ENCODE data around the gene SCAF1. TPM values are rescaled to one million over a fixed set of nuclear protein-coding genes. Genes with fewer than 3 reads are reported as not detected.

The SCAF1 gene
- total RNA-seq, 4 donors from 2014 or later: 8.8 to 76.9 (median 11.4) TPM

DNA sequence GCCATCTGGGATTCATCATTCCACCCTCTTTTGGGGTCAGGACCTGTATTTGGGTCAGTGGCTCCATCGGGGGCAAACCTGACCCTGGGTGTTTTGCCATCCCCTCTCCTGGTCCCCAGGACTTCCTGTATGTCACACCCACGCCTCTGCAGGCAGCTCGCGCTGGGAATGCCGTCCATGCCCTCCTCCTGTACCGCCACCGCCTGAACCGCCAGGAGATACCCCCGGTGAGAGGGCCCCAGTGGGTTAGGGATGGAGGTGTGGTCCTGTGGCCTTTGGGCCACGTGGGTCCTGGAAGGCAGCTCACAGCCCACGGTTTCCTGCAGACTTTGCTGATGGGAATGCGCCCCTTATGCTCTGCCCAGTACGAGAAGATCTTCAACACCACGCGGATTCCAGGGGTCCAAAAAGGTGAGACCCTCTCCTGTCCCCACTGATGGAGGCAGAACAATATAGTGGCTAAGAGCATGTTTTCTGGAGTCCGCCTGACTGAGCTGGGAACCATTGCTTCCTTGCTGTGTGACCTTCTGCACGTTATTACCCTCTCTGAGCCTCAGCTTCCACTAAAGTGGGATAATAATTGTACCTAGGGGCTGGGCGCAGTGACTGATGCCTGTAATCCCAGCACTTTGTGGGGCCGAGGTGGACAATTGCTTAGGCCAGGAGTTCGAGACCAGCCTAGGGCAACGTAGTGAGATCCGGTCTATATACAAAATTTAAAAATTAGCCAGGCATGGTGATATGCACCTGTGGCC, 63.1 kb downstream of the SCAF1 start:
- no peak overlapping the region for H3K27ac ChIP-seq
- no peaks in the 10 kb centered on the region for H3K4me1 ChIP-seq
- intact Hi-C loops (cut with DNase I; ENCODE audit: low total_unique reads): no loop called here
- TF ChIP-seq POLR2A (IDR thresholded peaks at IDR 0.05): no peak
- TF ChIP-seq, protein P1, sequence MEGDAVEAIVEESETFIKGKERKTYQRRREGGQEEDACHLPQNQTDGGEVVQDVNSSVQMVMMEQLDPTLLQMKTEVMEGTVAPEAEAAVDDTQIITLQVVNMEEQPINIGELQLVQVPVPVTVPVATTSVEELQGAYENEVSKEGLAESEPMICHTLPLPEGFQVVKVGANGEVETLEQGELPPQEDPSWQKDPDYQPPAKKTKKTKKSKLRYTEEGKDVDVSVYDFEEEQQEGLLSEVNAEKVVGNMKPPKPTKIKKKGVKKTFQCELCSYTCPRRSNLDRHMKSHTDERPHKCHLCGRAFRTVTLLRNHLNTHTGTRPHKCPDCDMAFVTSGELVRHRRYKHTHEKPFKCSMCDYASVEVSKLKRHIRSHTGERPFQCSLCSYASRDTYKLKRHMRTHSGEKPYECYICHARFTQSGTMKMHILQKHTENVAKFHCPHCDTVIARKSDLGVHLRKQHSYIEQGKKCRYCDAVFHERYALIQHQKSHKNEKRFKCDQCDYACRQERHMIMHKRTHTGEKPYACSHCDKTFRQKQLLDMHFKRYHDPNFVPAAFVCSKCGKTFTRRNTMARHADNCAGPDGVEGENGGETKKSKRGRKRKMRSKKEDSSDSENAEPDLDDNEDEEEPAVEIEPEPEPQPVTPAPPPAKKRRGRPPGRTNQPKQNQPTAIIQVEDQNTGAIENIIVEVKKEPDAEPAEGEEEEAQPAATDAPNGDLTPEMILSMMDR (IDR thresholded peaks at IDR 0.05): no peak
- DNase-seq: no peak
- H3K27me3 ChIP-seq: no peaks in the 10 kb centered on the region
- H3K9me3 ChIP-seq: no peaks in the 10 kb centered on the region
- H3K4me3 ChIP-seq: no peak overlapping the region
- H3K36me3 ChIP-seq: no peaks in the 10 kb centered on the region

DNA sequence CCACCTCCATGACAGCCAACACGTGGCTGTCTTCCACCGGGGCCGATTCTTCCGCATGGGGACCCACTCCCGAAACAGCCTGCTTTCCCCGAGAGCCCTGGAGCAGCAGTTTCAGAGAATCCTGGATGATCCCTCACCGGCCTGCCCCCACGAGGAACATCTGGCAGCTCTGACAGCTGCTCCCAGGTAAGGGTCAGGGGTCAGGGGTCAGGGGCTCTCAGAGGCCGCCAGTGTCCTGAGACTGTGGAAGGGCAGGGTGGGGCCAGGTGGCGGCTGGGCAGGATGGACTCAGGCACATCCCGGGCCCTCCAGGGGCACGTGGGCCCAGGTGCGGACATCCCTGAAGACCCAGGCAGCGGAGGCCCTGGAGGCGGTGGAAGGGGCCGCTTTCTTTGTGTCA, 63.9 kb downstream of the SCAF1 start:
- intact Hi-C loops (cut with DNase I; ENCODE audit: low total_unique reads): no loop called here
- H3K27me3 ChIP-seq: no peaks in the 10 kb centered on the region
- TF ChIP-seq, protein P1 (IDR thresholded peaks at IDR 0.05): no peak
- no peak for TF ChIP-seq POLR2A (IDR thresholded peaks at IDR 0.05)

More for the DNA sequence above, 63.9 kb downstream of the SCAF1 start:
- Histone ChIP-seq H3K36me3 (no peaks in the 10 kb centered on the region), H3K27ac (no peak overlapping the region), H3K9me3 (no peaks in the 10 kb centered on the region), H3K4me1 (no peaks in the 10 kb centered on the region), H3K4me3 (no peak overlapping the region)
- no peak for DNase-seq

Small RNAs within 50 kb of the gene (microRNA-seq; reads per million reads assigned to microRNA genes)
- gene MIR5088 (ENCODE audit: borderline microRNAs expressed, borderline replicate concordance): not detected

Small RNAs within 50 kb of the gene (small RNA-seq; reads per million reads assigned to genes)
- not detected for gene MIR5088

Other genes starting within 250 kb of the SCAF1 start
- not detected for gene PTH2, start 218.8 kb upstream of the SCAF1 start, total RNA-seq
- gene GFY, start 216.8 kb upstream of the SCAF1 start, total RNA-seq: not detected
- gene SLC17A7, start 200.7 kb upstream of the SCAF1 start, total RNA-seq: 1 to 10 TPM in 3 of 4 donors, not detected in 1; 1.3 to 5.6 (median 1.9) TPM
- gene PIH1D1, start 190.4 kb upstream of the SCAF1 start, total RNA-seq: 10 to 100 TPM; 31.2 to 70.2 (median 46.5) TPM
- 10 to 100 TPM; 13.5 to 40.8 (median 34.5) TPM for gene ALDH16A1, start 189.0 kb upstream of the SCAF1 start, total RNA-seq
- 10 to 100 TPM in 1 of 4 donors, 1 to 10 TPM in 2, not detected in 1; 3.7 to 19.4 (median 4.1) TPM for gene FLT3LG, start 168.0 kb upstream of the SCAF1 start, total RNA-seq
- gene RPL13A, start 154.6 kb upstream of the SCAF1 start, total RNA-seq: 1,000 to 10,000 TPM; 1,462 to 5,863 (median 3,544) TPM
- gene RPS11, start 145.8 kb upstream of the SCAF1 start, total RNA-seq: over 10,000 TPM in 1 of 4 donors, 1,000 to 10,000 TPM in 3; 2,160 to 10,624 (median 5,235) TPM
- gene FCGRT, start 129.5 kb upstream of the SCAF1 start, total RNA-seq: 100 to 1,000 TPM; 151 to 226 (median 201) TPM
- gene RCN3, start 114.2 kb upstream of the SCAF1 start, total RNA-seq: 10 to 100 TPM; 14.3 to 71.1 (median 41.4) TPM
- 100 to 1,000 TPM in 1 of 4 donors, 10 to 100 TPM in 3; 29.0 to 347 (median 65.4) TPM for gene NOSIP, start 61.7 kb upstream of the SCAF1 start, total RNA-seq
- 1 to 10 TPM in 1 of 4 donors, under 1 TPM in 1, not detected in 2; 0.95 to 1.4 TPM for gene PRRG2, start 60.9 kb upstream of the SCAF1 start, total RNA-seq
- 10 to 100 TPM in 2 of 4 donors, 1 to 10 TPM in 2; 2.6 to 63.1 (median 8.6) TPM for gene PRR12, start 51.0 kb upstream of the SCAF1 start, total RNA-seq
- 100 to 1,000 TPM in 1 of 4 donors, 10 to 100 TPM in 3; 17.1 to 106 (median 47.7) TPM for gene RRAS, start 2.1 kb upstream of the SCAF1 start, total RNA-seq
- 100 to 1,000 TPM in 1 of 4 donors, 10 to 100 TPM in 2, 1 to 10 TPM in 1; 8.2 to 106 (median 63.9) TPM for gene IRF3, start 23.6 kb downstream of the SCAF1 start, total RNA-seq
- gene BCL2L12, start 23.7 kb downstream of the SCAF1 start, total RNA-seq: 10 to 100 TPM in 1 of 4 donors, 1 to 10 TPM in 3; 3.1 to 23.8 (median 3.5) TPM
- 100 to 1,000 TPM in 3 of 4 donors, 10 to 100 TPM in 1; 78.5 to 274 (median 217) TPM for gene PRMT1, start 35.1 kb downstream of the SCAF1 start, total RNA-seq
- gene ADM5, start 47.4 kb downstream of the SCAF1 start, total RNA-seq: 1 to 10 TPM in 3 of 4 donors, not detected in 1; 1.3 to 6.0 (median 1.5) TPM
- gene CPT1C, start 48.9 kb downstream of the SCAF1 start, total RNA-seq: 10 to 100 TPM in 2 of 4 donors, 1 to 10 TPM in 2; 1.5 to 26.6 (median 12.2) TPM
- gene TSKS, start 121.1 kb downstream of the SCAF1 start, total RNA-seq: 1 to 10 TPM in 1 of 4 donors, under 1 TPM in 1, not detected in 2; 0.28 to 1.9 TPM
- gene AP2A1, start 124.8 kb downstream of the SCAF1 start, total RNA-seq: 100 to 1,000 TPM in 1 of 4 donors, 10 to 100 TPM in 3; 47.1 to 114 (median 54.7) TPM
- 10 to 100 TPM; 10.5 to 28.8 (median 23.3) TPM for gene FUZ, start 171.1 kb downstream of the SCAF1 start, total RNA-seq
- gene MED25, start 176.1 kb downstream of the SCAF1 start, total RNA-seq: 10 to 100 TPM; 21.1 to 48.1 (median 26.8) TPM
- 100 to 1,000 TPM in 1 of 4 donors, 10 to 100 TPM in 3; 46.2 to 156 (median 82.0) TPM for gene PTOV1, start 208.9 kb downstream of the SCAF1 start, total RNA-seq
- gene PNKP, start 225.4 kb downstream of the SCAF1 start, total RNA-seq: 100 to 1,000 TPM in 1 of 4 donors, 10 to 100 TPM in 3; 47.7 to 104 (median 77.7) TPM
- 10 to 100 TPM in 1 of 4 donors, 1 to 10 TPM in 3; 2.6 to 26.7 (median 5.9) TPM for gene AKT1S1, start 235.1 kb downstream of the SCAF1 start, total RNA-seq
- gene TBC1D17, start 235.5 kb downstream of the SCAF1 start, total RNA-seq: 10 to 100 TPM in 3 of 4 donors, 1 to 10 TPM in 1; 9.1 to 44.1 (median 12.5) TPM

All from uterus (tissue), 4 donors.